BLaER1 (cell line): ENCODE results near the gene SLC25A1.
A peak's percentile ranks its signal among the peaks of the same experiment; 100 is the strongest.
"Not testable (repeated sequence)": the region's sequence is repeated elsewhere in the genome, so short reads cannot be mapped to it uniquely, and the experiment has no call there.

ENCODE experiments used
- H3K27ac ChIP-seq: shearing (Covaris generic); formaldehyde crosslinking; 2 replicates; pipeline ENCODE4 v1.8.1; 2022
- H3K27me3 ChIP-seq: shearing (Covaris generic); formaldehyde crosslinking; 2 replicates; pipeline ENCODE4 v1.8.1; 2022
- H3K36me3 ChIP-seq: shearing (Covaris generic); formaldehyde crosslinking; 2 replicates; pipeline ENCODE4 v1.8.1; 2022
- H3K4me1 ChIP-seq: shearing (Covaris generic); formaldehyde crosslinking; 2 replicates; pipeline ENCODE4 v1.8.1; 2022
- H3K4me2 ChIP-seq: shearing (Covaris generic); formaldehyde crosslinking; 2 replicates; pipeline ENCODE4 v1.8.1; 2022
- H3K4me3 ChIP-seq: shearing (Covaris generic); formaldehyde crosslinking; 2 replicates; pipeline ENCODE4 v1.8.1; 2022
- H3K9ac ChIP-seq: shearing (Covaris generic); formaldehyde crosslinking; 2 replicates; pipeline ENCODE4 v1.8.1; 2022
- H3K9me3 ChIP-seq: shearing (Covaris generic); formaldehyde crosslinking; 2 replicates; pipeline ENCODE4 v1.8.1; 2022
- H4K20me1 ChIP-seq: shearing (Covaris generic); formaldehyde crosslinking; 2 replicates; pipeline ENCODE4 v1.8.1; 2022
- Cebpa-rat ChIP-seq: shearing (Covaris generic); IDR thresholded peaks from 2 replicates; pipeline ENCODE4 v1.8.1; 2022

SLC25A1 gene

GRCh38 chr22:19168088-19168890 lies 10.2 kb downstream of the SLC25A1 start:
- H4K20me1 ChIP-seq, result peaks cover 15% of the 10 kb centered on the region
- TF ChIP-seq Cebpa-rat, result no peak
- no peak overlapping the region for H3K4me2 ChIP-seq
- H3K27me3 ChIP-seq, result peaks cover 57% of the 10 kb centered on the region
- no peak overlapping the region for H3K9ac ChIP-seq
- H3K4me1 ChIP-seq, result peaks cover 25% of the 10 kb centered on the region
- no peak overlapping the region for H3K27ac ChIP-seq
- H3K36me3 ChIP-seq, result no peaks in the 10 kb centered on the region
- H3K9me3 ChIP-seq, result peaks cover 8% of the 10 kb centered on the region; the same call in 1 of the 2 replicates
- H3K4me3 ChIP-seq, result no peak overlapping the region

- no peaks in the 10 kb centered on the region for H3K36me3 ChIP-seq
- no peak overlapping the region for H3K9ac ChIP-seq
- H3K4me3 ChIP-seq, result no peak overlapping the region
- peaks cover 5% of the 10 kb centered on the region; the same call in 1 of the 2 replicates for H4K20me1 ChIP-seq
- H3K4me2 ChIP-seq, result no peak overlapping the region
- H3K27me3 ChIP-seq, result peaks cover 57% of the 10 kb centered on the region
- no peak overlapping the region for H3K27ac ChIP-seq
- H3K9me3 ChIP-seq, result peaks cover 8% of the 10 kb centered on the region; the same call in 1 of the 2 replicates
- H3K4me1 ChIP-seq, result peaks cover 15% of the 10 kb centered on the region
- TF ChIP-seq Cebpa-rat, result no peak
Measured at GRCh38 chr22:19167106-19167869, 11.2 kb downstream of the SLC25A1 start.

- TF ChIP-seq Cebpa-rat, result no peak
- Histone ChIP-seq H3K36me3 (no peaks in the 10 kb centered on the region), H4K20me1 (no peaks in the 10 kb centered on the region), H3K4me3 (no peak overlapping the region), H3K9me3 (peaks cover 8% of the 10 kb centered on the region; the same call in 1 of the 2 replicates), H3K4me1 (peaks cover 14% of the 10 kb centered on the region), H3K27me3 (peaks cover 57% of the 10 kb centered on the region), H3K4me2 (no peak overlapping the region), H3K27ac (no peak overlapping the region), H3K9ac (no peak overlapping the region)
Measured at GRCh38 chr22:19166421-19166820, 12.1 kb downstream of the SLC25A1 start.

GRCh38 chr22:19164425-19164824 lies 14.1 kb downstream of the SLC25A1 start:
- no peak for TF ChIP-seq Cebpa-rat
- no peak overlapping the region for H3K9ac ChIP-seq
- peaks cover 37% of the 10 kb centered on the region for H3K27me3 ChIP-seq
- no peak overlapping the region for H3K4me2 ChIP-seq
- peaks cover 1% of the 10 kb centered on the region; the same call in 1 of the 2 replicates for H3K4me1 ChIP-seq
- no peak overlapping the region for H3K27ac ChIP-seq
- no peak overlapping the region for H3K4me3 ChIP-seq
- no peaks in the 10 kb centered on the region for H4K20me1 ChIP-seq
- H3K9me3 ChIP-seq, result peaks cover 8% of the 10 kb centered on the region; the same call in 1 of the 2 replicates
- H3K36me3 ChIP-seq, result no peaks in the 10 kb centered on the region

- 0 out of 2 replicates have a peak, but pooled peaks have one; percentile 27 for TF ChIP-seq Cebpa-rat
- not testable (repeated sequence) for H3K36me3 ChIP-seq, H3K4me1 ChIP-seq, H4K20me1 ChIP-seq, H3K9ac ChIP-seq, H3K4me3 ChIP-seq, H3K9me3 ChIP-seq, H3K27me3 ChIP-seq, H3K27ac ChIP-seq, H3K4me2 ChIP-seq
Measured at GRCh38 chr22:19158649-19159048, 19.9 kb downstream of the SLC25A1 start.

GRCh38 chr22:19156109-19156508 lies 22.4 kb downstream of the SLC25A1 start:
- H3K4me2 ChIP-seq, H3K9me3 ChIP-seq, H3K36me3 ChIP-seq, H4K20me1 ChIP-seq, H3K4me1 ChIP-seq, H3K27ac ChIP-seq, H3K9ac ChIP-seq, H3K4me3 ChIP-seq: not testable (repeated sequence)
- H3K27me3 ChIP-seq, result peaks cover 12% of the 10 kb centered on the region

GRCh38 chr22:19152942-19153883 lies 25.3 kb downstream of the SLC25A1 start:
- no peak overlapping the region for H3K27ac ChIP-seq
- no peak overlapping the region for H3K9ac ChIP-seq
- peaks cover 41% of the 10 kb centered on the region for H3K27me3 ChIP-seq

GRCh38 chr22:19151329-19152191 lies 27.0 kb downstream of the SLC25A1 start:
- H3K4me1 ChIP-seq, result no peaks in the 10 kb centered on the region
- H3K9me3 ChIP-seq, result peaks cover 29% of the 10 kb centered on the region
- H3K27ac ChIP-seq, result no peak overlapping the region
- H3K9ac ChIP-seq, result no peak overlapping the region
- H3K4me3 ChIP-seq, result no peak overlapping the region
- H3K36me3 ChIP-seq, result no peaks in the 10 kb centered on the region
- no peak overlapping the region for H3K4me2 ChIP-seq
- H4K20me1 ChIP-seq, result no peaks in the 10 kb centered on the region
- TF ChIP-seq Cebpa-rat, result no peak
- H3K27me3 ChIP-seq, result peaks cover 50% of the 10 kb centered on the region

More at GRCh38 chr22:19152942-19153883, 25.3 kb downstream of the SLC25A1 start:
- Histone ChIP-seq H3K4me1 (no peaks in the 10 kb centered on the region), H3K9me3 (peaks cover 29% of the 10 kb centered on the region), H3K36me3 (no peaks in the 10 kb centered on the region), H3K4me3 (no peak overlapping the region), H3K4me2 (no peak overlapping the region), H4K20me1 (no peaks in the 10 kb centered on the region)
- no peak for TF ChIP-seq Cebpa-rat
